Natural killer cell (primary cell): Measurements from ENCODE around the gene EFCAB8. TPM values are rescaled to one million over a fixed set of nuclear protein-coding genes. Genes with fewer than 3 reads are reported as not detected.

Experiments
- ATAC-seq, 3 donors: fragments of 150-1000 bp in 2 of 3; fragments of 200-7000 bp in 1 of 3; cut with Tn5 transposase; 1 replicate in 1 of 3; 2 replicates in 2 of 3; pipeline ENCODE4 v1.10.0; 2021; ENCODE audit warnings: mild to moderate bottlenecking in 2 of 3, moderate library complexity in 2 of 3
- DNase-seq, 2 donors: peaks; one replicate each; pipeline versions ENCODE4 v3.0.0 to v3.0.0-alpha.2; 2013 to 2021; ENCODE audit warnings: mixed read lengths in 1 of 2
- H3K27ac ChIP-seq: one replicate; pipeline ENCODE4 v1.5.1; 2013; ENCODE audit warnings: mild to moderate bottlenecking, low read length
- H3K27me3 ChIP-seq: one replicate; pipeline ENCODE4 v1.6.1; 2013; ENCODE audit warnings: low read length; ENCODE audit not compliant: control insufficient read depth, insufficient read depth
- H3K36me3 ChIP-seq: one replicate; pipeline ENCODE4 v1.6.1; 2013; ENCODE audit warnings: low read length; ENCODE audit not compliant: control insufficient read depth, insufficient read depth
- H3K4me1 ChIP-seq: one replicate; pipeline ENCODE4 v1.6.1; 2013; ENCODE audit warnings: low read length; ENCODE audit not compliant: control insufficient read depth, insufficient read depth
- H3K4me3 ChIP-seq: one replicate; pipeline ENCODE4 v1.5.1; 2013; ENCODE audit warnings: low read length
- H3K9me3 ChIP-seq: one replicate; pipeline ENCODE4 v1.6.1; 2013; ENCODE audit warnings: low read length; ENCODE audit not compliant: control insufficient read depth, insufficient read depth
- H3K27ac Mint-ChIP-seq, 2 donors: one replicate each; pipeline ENCODE4 v1.8.0; 2022; ENCODE audit warnings: mild to moderate bottlenecking in 2 of 2, mixed read lengths in 2 of 2, moderate library complexity in 1 of 2
- H3K27me3 Mint-ChIP-seq, 2 donors: one replicate each; pipeline ENCODE4 v1.8.0; 2022; ENCODE audit warnings: low read depth in 2 of 2, mixed read lengths in 2 of 2
- H3K36me3 Mint-ChIP-seq: one replicate; pipeline ENCODE4 v1.8.0; 2022; ENCODE audit warnings: mixed read lengths
- H3K4me1 Mint-ChIP-seq, 2 donors: one replicate each; pipeline ENCODE4 v1.8.0; 2022; ENCODE audit warnings: mixed read lengths in 2 of 2
- H3K4me3 Mint-ChIP-seq: one replicate; pipeline ENCODE4 v1.8.0; 2022; ENCODE audit warnings: mild to moderate bottlenecking, moderate library complexity, mixed read lengths
- H3K9me3 Mint-ChIP-seq, 2 donors: one replicate each; pipeline ENCODE4 v1.8.0; 2022; ENCODE audit warnings: mixed read lengths in 2 of 2
- CTCF ChIP-seq: fragments of 200-600 bp; IDR thresholded peaks from one replicate; pipeline ENCODE4 v1.8.0; 2022; ENCODE audit warnings: antibody characterized with exemption
- WGBS: methylation state at CpG from one replicate; pipeline ENCODE4 v1.1.7; 2013; ENCODE audit warnings: missing lambda C conversion rate; ENCODE audit not compliant: insufficient coverage; 5-methylcytosine and 5-hydroxymethylcytosine counted together
- intact Hi-C: fragments of 100-400 bp; cut with micrococcal nuclease; formaldehyde crosslinking; loops from one replicate; pipeline ENCODE4 v1.14.2; 2022
- total RNA-seq, 4 donors: library from RNA; stranded (reverse); fragments of 120-200 nt in 1 of 4; gene quantifications; one replicate each; pipeline versions ENCODE4 v1.2.3 to v1.2.4, GENCODE V29; 2013 to 2022

The EFCAB8 gene
- total RNA-seq, 3 donors from 2014 or later (not counting 1 experiment from before 2014, with no cell fraction given) = 1.2 to 2.9 (median 2.3) TPM

- H3K36me3 ChIP-seq = no peaks in the 10 kb centered on the region
- Mint-ChIP-seq H3K4me1 (no peaks in the 10 kb centered on the region), H3K4me3 (no peak within 1 kb of the TSS), H3K36me3 (no peaks in the 10 kb centered on the region), H3K9me3 (no peaks in the 10 kb centered on the region), H3K27me3 (no peaks in the 10 kb centered on the region), H3K27ac (no peak within 1 kb of the TSS)
- DNase-seq (no peak), ATAC-seq (no peak)
- WGBS = 92% methylated on average over 11 of the region's 11 CpGs
- no peak within 1 kb of the TSS for H3K27ac ChIP-seq
- TF ChIP-seq CTCF = no peak
- no peaks in the 10 kb centered on the region for H3K9me3 ChIP-seq
- H3K4me1 ChIP-seq = no peaks in the 10 kb centered on the region
- H3K4me3 ChIP-seq = no peak within 1 kb of the TSS
- H3K27me3 ChIP-seq = no peaks in the 10 kb centered on the region
- intact Hi-C loops = no loop called here
Observed at GRCh38 chr20:33007376-33008335, 148.9 kb downstream of the EFCAB8 start, which contains the start of gene BPIFB2. Gene BPIFB2 (plus strand): TSS chr20:33007704. CDS start chr20:33008575, 871 bp downstream.

GRCh38 chr20:33008336-33009213 is 149.9 kb downstream of the EFCAB8 start:
- H3K4me1 ChIP-seq = no peaks in the 10 kb centered on the region
- no peaks in the 10 kb centered on the region for H3K9me3 ChIP-seq
- ATAC-seq (no peak), DNase-seq (no peak)
- no peaks in the 10 kb centered on the region for H3K36me3 ChIP-seq
- Mint-ChIP-seq H3K36me3 (no peaks in the 10 kb centered on the region), H3K27ac (no peak overlapping the region), H3K4me3 (no peak overlapping the region), H3K27me3 (no peaks in the 10 kb centered on the region), H3K4me1 (peaks cover 0 to 5% of the 10 kb centered on the region in 2 donors), H3K9me3 (no peaks in the 10 kb centered on the region)
- TF ChIP-seq CTCF = no peak
- intact Hi-C loops = no loop called here
- no peak overlapping the region for H3K4me3 ChIP-seq
- no peaks in the 10 kb centered on the region for H3K27me3 ChIP-seq
- 90% methylated on average over 23 of the region's 23 CpGs for WGBS
- no peak overlapping the region for H3K27ac ChIP-seq

GRCh38 chr20:33009214-33010132 is 150.8 kb downstream of the EFCAB8 start:
- no peaks in the 10 kb centered on the region for H3K36me3 ChIP-seq
- Mint-ChIP-seq H3K4me3 (no peak overlapping the region), H3K4me1 (peaks cover 2 to 5% of the 10 kb centered on the region in 2 donors), H3K27me3 (no peaks in the 10 kb centered on the region), H3K9me3 (no peaks in the 10 kb centered on the region), H3K27ac (no peak overlapping the region), H3K36me3 (no peaks in the 10 kb centered on the region)
- no peak overlapping the region for H3K27ac ChIP-seq
- no peaks in the 10 kb centered on the region for H3K4me1 ChIP-seq
- ATAC-seq (no peak), DNase-seq (no peak)
- H3K9me3 ChIP-seq = no peaks in the 10 kb centered on the region
- intact Hi-C loops = no loop called here
- H3K4me3 ChIP-seq = no peak overlapping the region
- WGBS = 80% methylated on average over 19 of the region's 19 CpGs
- no peaks in the 10 kb centered on the region for H3K27me3 ChIP-seq
- no peak for TF ChIP-seq CTCF
